Vagina (tissue), 2 donors: Measurements from ENCODE around the gene FAM174A.

Source experiments
- CTCF ChIP-seq, 3 experiments: fragments of 450-650 bp in 2 of 3; fragments of 200-600 bp in 1 of 3; sonication (generic) in 1 of 3; IDR thresholded peaks; one replicate each; pipeline ENCODE4 v1.5.1; 2017 to 2019; ENCODE audit warnings: antibody characterized with exemption in 3 of 3, mild to moderate bottlenecking in 2 of 3, moderate library complexity in 2 of 3
- POLR2A ChIP-seq, 2 donors: fragments of 450-650 bp; IDR thresholded peaks; one replicate each; pipeline ENCODE4 v1.6.1; 2017; ENCODE audit warnings: antibody characterized with exemption in 2 of 2, mild to moderate bottlenecking in 2 of 2, moderate library complexity in 2 of 2
- POLR2AphosphoS5 ChIP-seq, 2 donors: sonication (generic); formaldehyde crosslinking; IDR thresholded peaks; one replicate each; pipeline ENCODE4 v1.9.0; 2017; ENCODE audit warnings: antibody characterized with exemption in 2 of 2, mild to moderate bottlenecking in 2 of 2, low read depth in 1 of 2; ENCODE audit not compliant: insufficient read depth in 1 of 2

DNA sequence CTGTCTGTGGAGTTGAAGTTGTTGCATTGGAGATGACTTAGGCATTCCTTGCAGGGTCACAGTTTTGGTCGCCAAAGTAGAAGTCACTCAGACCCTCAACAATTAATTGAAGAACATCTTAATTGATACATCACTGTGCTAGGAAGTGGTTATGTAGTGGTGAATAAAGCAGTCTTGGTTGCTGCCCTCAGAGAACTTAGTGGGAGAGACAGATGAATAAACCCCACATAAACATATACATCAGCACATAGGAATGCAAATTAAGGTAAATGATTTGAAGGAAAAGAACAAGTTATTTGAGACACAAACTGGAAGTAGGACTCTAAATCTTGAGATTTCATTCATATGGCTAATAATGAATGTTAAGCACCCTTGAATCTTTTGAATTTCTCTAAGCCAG lies 25.7 kb downstream of the FAM174A start:
- TF ChIP-seq CTCF (IDR thresholded peaks at IDR 0.05) (no peak), POLR2A (IDR thresholded peaks at IDR 0.05) (no peak), POLR2AphosphoS5 (IDR thresholded peaks at IDR 0.05; ENCODE audit: insufficient read depth in 1 of 2, low read depth in 1 of 2) (no peak)
